Stomach (tissue), 9 donors: ENCODE measurements around the gene NCAPD2. TPM values are rescaled to one million over a fixed set of nuclear protein-coding genes. Genes with fewer than 3 reads are reported as not detected.

Experiments
- DNase-seq, 2 donors: peaks; one replicate each; pipeline versions ENCODE4 v3.0.0 to v3.0.0-alpha.2; 2013 to 2019
- H3K27ac ChIP-seq, 5 donors: fragments of 200-600 bp in 4 of 5; sonication (generic) in 4 of 5; one replicate each; pipeline ENCODE4 v1.5.1; 2013 to 2019; ENCODE audit warnings: mild to moderate bottlenecking in 1 of 5, moderate library complexity in 1 of 5
- H3K27me3 ChIP-seq, 3 donors: fragments of 200-600 bp; sonication (generic); one replicate each; pipeline ENCODE4 v1.5.1; 2017 to 2019; ENCODE audit warnings: mixed run types in 1 of 3
- H3K36me3 ChIP-seq, 4 donors: fragments of 200-600 bp; sonication (generic); 1 replicate in 3 of 4; 2 replicates in 1 of 4; pipeline ENCODE4 v1.5.1; 2016 to 2019
- H3K4me1 ChIP-seq, 4 donors: fragments of 200-600 bp; sonication (generic); one replicate each; pipeline ENCODE4 v1.5.1; 2016 to 2019
- H3K4me3 ChIP-seq, 4 donors: fragments of 200-600 bp; sonication (generic) in 3 of 4; one replicate each; pipeline ENCODE4 v1.5.1; 2016 to 2019; ENCODE audit warnings: mild to moderate bottlenecking in 1 of 4
- H3K9me3 ChIP-seq, 4 donors: fragments of 200-600 bp; sonication (generic); one replicate each; pipeline ENCODE4 v1.5.1; 2016 to 2019
- EP300 ChIP-seq: sonication (generic); formaldehyde crosslinking; IDR thresholded peaks from one replicate; pipeline ENCODE4 v1.6.1; 2017; ENCODE audit warnings: antibody characterized with exemption
- POLR2A ChIP-seq, 4 donors: fragments of 450-650 bp; IDR thresholded peaks; one replicate each; pipeline ENCODE4 v1.6.1; 2016; ENCODE audit warnings: antibody characterized with exemption in 4 of 4, control low read depth in 2 of 4, mild to moderate bottlenecking in 1 of 4, moderate library complexity in 1 of 4
- POLR2AphosphoS5 ChIP-seq, 3 donors: sonication (generic); formaldehyde crosslinking; IDR thresholded peaks; one replicate each; pipeline ENCODE4 v1.6.1; 2016; ENCODE audit warnings: antibody characterized with exemption in 3 of 3
- WGBS, 5 donors: extraction: QIAGEN DNeasy Blood & Tissue Kit in 3 of 5; methylation state at CpG; one replicate each; pipeline versions ENCODE4 v1.1.5 to v1.1.7; 2013 to 2018; 5-methylcytosine and 5-hydroxymethylcytosine counted together
- intact Hi-C: fragments of 100-400 bp; cut with DNase I; formaldehyde crosslinking; loops from one replicate; pipeline ENCODE4 v1.15.1; 2023; ENCODE audit warnings: low total_unique reads
- polyA plus RNA-seq, 3 donors: library from polyadenylated mRNA; stranded (reverse); fragments of 200-250 nt; gene quantifications; one replicate each; pipeline ENCODE4 v1.2.3, GENCODE V29; 2013
- total RNA-seq, 5 donors: library from RNA; depleted of rRNA; stranded (reverse); fragments of >200 nt; gene quantifications; one replicate each; pipeline versions ENCODE4 v1.1.0 to v1.2.3, GENCODE V29; 2014 to 2016
- TF ChIP-seq, protein P1 (sequence below), 7 experiments: fragments of 450-650 bp in 4 of 7; fragments of 200-600 bp in 3 of 7; sonication (generic) in 3 of 7; IDR thresholded peaks; one replicate each; pipeline ENCODE4 v1.5.1; 2016 to 2019; ENCODE audit warnings: antibody characterized with exemption in 7 of 7, control low read depth in 2 of 7, mild to moderate bottlenecking in 1 of 7
- donor health status: healthy with polysubstance abuse.
- donor health status: Bipolar disorder and iron deficiency.
- donor health status: healthy.

Gene NCAPD2
- total and polyA plus RNA-seq, 8 donors, result 8.3 to 105 (median 17.6) TPM

DNA sequence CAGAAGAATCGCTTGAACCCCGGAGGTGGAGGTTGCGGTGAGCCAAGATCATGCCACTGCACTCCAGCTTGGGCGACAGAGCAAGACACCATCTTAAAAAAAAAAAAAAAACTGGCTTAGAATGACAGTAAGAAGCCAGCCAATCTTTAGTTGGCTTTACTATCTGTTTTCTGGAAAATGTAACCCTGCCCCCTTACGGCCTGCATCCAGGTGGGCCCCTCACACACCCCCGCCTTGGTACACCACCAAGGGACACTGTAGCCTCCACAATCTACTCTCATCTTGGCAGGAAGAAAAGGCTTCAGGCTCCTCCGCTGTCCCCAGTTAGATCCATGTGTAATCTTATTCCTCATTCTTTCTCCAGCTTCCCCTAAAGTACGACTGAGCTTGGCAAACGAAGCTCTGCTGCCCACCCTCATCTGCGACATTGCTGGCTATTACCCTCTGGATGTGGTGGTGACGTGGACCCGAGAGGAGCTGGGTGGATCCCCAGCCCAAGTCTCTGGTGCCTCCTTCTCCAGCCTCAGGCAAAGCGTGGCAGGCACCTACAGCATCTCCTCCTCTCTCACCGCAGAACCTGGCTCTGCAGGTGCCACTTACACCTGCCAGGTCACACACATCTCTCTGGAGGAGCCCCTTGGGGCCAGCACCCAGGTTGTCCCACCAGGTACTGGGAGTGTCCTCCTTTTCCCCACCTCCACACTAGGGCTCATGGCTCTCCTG is 35.5 kb upstream of the NCAPD2 start:
- WGBS, 5 donors, result 89 to 94% (median 93%) methylated on average over 14 of the region's 14 CpGs
- peaks cover 0 to 41% (median 15%) of the 10 kb centered on the region in 4 donors for H3K4me1 ChIP-seq
- H3K27ac ChIP-seq, result no peak overlapping the region
- no peak overlapping the region for H3K4me3 ChIP-seq
- intact Hi-C loops, result no loop called here
- no peaks in the 10 kb centered on the region for H3K9me3 ChIP-seq
- H3K36me3 ChIP-seq, result peaks cover 77 to 97% (median 95%) of the 10 kb centered on the region in 4 donors
- no peaks in the 10 kb centered on the region for H3K27me3 ChIP-seq
- no peak for DNase-seq
- TF ChIP-seq EP300, result no peak
- TF ChIP-seq, protein P1, sequence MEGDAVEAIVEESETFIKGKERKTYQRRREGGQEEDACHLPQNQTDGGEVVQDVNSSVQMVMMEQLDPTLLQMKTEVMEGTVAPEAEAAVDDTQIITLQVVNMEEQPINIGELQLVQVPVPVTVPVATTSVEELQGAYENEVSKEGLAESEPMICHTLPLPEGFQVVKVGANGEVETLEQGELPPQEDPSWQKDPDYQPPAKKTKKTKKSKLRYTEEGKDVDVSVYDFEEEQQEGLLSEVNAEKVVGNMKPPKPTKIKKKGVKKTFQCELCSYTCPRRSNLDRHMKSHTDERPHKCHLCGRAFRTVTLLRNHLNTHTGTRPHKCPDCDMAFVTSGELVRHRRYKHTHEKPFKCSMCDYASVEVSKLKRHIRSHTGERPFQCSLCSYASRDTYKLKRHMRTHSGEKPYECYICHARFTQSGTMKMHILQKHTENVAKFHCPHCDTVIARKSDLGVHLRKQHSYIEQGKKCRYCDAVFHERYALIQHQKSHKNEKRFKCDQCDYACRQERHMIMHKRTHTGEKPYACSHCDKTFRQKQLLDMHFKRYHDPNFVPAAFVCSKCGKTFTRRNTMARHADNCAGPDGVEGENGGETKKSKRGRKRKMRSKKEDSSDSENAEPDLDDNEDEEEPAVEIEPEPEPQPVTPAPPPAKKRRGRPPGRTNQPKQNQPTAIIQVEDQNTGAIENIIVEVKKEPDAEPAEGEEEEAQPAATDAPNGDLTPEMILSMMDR (IDR thresholded peaks at IDR 0.05), result no peak
- TF ChIP-seq POLR2AphosphoS5 (IDR thresholded peaks at IDR 0.05), result no peak
- no peak for TF ChIP-seq POLR2A (IDR thresholded peaks at IDR 0.05)

DNA sequence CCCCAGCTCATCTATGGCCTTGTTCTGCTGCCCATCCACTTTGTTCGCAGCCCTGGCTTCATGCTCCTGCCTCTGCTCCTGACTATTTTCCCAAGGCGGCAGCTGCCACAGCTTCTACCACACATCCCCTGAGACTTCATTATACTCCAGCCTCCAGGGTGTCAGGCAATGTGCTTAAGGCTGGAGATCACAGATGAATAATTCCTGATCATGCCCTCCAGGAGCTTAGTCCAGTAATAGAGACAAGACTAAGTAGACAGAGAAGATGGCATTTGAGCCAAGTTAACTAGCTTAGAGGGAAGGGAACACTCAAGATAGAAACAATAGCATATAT is 34.9 kb upstream of the NCAPD2 start:
- Histone ChIP-seq H3K36me3 (peaks cover 78 to 97% (median 95%) of the 10 kb centered on the region in 4 donors), H3K4me1 (peaks cover 0 to 42% (median 11%) of the 10 kb centered on the region in 4 donors), H3K4me3 (no peak overlapping the region), H3K27me3 (no peaks in the 10 kb centered on the region), H3K27ac (no peak overlapping the region), H3K9me3 (no peaks in the 10 kb centered on the region)
- TF ChIP-seq, protein P1 (IDR thresholded peaks at IDR 0.05), result no peak
- TF ChIP-seq EP300 (no peak), POLR2AphosphoS5 (IDR thresholded peaks at IDR 0.05) (no peak), POLR2A (IDR thresholded peaks at IDR 0.05) (no peak)
- no peak for DNase-seq
- 86 to 95% (median 90%) methylated on average over 2 of the region's 2 CpGs for WGBS, 5 donors
- intact Hi-C loops, result no loop called here

DNA sequence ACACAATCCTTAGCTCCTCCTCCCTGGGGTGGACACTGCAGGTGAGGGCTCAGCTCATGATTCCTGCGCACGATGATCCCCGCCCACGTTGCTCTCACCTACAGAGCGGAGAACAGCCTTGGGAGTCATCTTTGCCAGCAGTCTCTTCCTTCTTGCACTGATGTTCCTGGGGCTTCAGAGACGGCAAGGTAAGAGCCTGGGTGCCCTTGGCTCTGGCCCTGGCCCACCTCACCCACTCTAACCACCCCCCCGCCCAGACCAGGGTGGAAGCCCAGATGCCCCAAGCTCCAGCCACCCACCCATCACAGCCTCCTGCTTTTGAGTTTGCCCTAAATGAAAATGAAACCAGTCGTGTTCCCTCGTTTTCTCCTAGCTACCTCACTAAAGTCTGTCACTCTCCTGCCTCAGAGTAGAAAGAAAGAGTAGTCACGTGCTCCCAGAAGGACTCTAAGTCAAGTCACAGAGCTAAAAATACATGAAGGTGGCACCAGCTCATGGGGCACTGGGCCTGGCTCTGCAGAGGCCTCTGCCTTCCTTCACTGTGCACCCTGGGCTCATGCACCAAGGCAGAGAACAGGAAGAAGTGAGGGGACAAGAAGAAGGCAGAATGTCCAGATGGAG is 33.0 kb upstream of the NCAPD2 start:
- H3K27me3 ChIP-seq, result no peaks in the 10 kb centered on the region
- intact Hi-C loops, result loop anchor here (5.0 to 10.0 kb wide), 2 partner anchors 34 to 136 kb away; no protein-coding TSS in a partner anchor
- no peaks in the 10 kb centered on the region for H3K9me3 ChIP-seq
- peak overlapping the region in 4 of 5 donors; percentile 58 to 75 (median 70) for H3K27ac ChIP-seq
- H3K4me1 ChIP-seq, result peaks cover 0 to 52% (median 11%) of the 10 kb centered on the region in 4 donors
- H3K4me3 ChIP-seq, result no peak overlapping the region
- 74 to 81% (median 78%) methylated on average over 10 of the region's 10 CpGs for WGBS, 5 donors
- no peak for DNase-seq
- H3K36me3 ChIP-seq, result peaks cover 80 to 98% (median 94%) of the 10 kb centered on the region in 4 donors
- TF ChIP-seq EP300 (no peak), POLR2AphosphoS5 (IDR thresholded peaks at IDR 0.05) (no peak)
- TF ChIP-seq, protein P1 (IDR thresholded peaks at IDR 0.05), result no peak

DNA sequence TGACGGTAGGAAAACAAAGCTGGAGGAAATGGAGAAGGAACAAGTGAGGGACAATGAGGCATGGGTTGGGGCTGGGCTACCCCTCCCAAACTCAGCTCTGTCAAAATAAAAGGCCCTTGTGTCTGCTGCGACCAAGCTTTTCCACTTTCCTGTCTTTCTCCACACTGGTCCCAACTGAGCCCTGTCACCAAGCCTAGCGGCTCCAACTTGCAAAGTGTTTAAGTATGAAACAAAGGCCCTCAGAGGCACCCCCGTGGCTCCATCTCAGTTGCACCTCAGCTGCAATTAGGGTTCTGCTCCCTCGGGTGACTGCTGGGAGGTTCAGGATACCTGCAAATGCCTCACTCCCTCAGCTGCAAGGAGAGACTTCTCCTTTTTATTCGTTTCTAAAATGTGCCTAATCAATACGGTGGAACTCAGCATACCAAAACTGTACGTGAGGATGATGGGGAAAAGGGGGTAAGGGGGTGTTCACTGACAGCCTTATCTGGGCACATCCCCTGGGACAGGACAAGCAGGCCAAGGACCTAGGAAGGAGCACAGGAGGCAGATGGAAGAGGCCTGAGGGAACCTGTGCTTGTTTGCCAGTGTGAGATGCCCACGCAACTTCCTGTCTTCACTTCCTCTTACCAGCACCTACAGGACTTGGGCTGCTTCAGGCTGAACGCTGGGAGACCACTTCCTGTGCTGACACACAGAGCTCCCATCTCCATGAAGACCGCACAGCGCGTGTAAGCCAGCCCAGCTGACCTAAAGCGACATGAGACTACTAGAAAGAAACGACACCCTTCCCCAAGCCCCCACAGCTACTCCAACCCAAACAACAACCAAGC is 32.3 kb upstream of the NCAPD2 start:
- Histone ChIP-seq H3K36me3 (peaks cover 79 to 98% (median 96%) of the 10 kb centered on the region in 4 donors), H3K27me3 (no peaks in the 10 kb centered on the region)
- intact Hi-C loops, result loop anchor here (5.0 to 10.0 kb wide), 2 partner anchors 34 to 137 kb away; no protein-coding TSS in a partner anchor

More for the DNA sequence above, 32.3 kb upstream of the NCAPD2 start:
- Histone ChIP-seq H3K9me3 (no peaks in the 10 kb centered on the region), H3K4me1 (peaks cover 0 to 59% (median 13%) of the 10 kb centered on the region in 4 donors), H3K27ac (peak overlapping the region; percentile 22 to 75 (median 64)), H3K4me3 (no peak overlapping the region)
- TF ChIP-seq EP300, result no peak
- TF ChIP-seq POLR2AphosphoS5 (IDR thresholded peaks at IDR 0.05), result peak in 1 of 3 donors; percentile 33
- no peak for TF ChIP-seq POLR2A (IDR thresholded peaks at IDR 0.05)
- TF ChIP-seq, protein P1 (IDR thresholded peaks at IDR 0.05), result no peak
- peak; percentile 62 to 82 for DNase-seq
- 60 to 80% (median 72%) methylated on average over 15 of the region's 15 CpGs for WGBS, 5 donors
